Stomach (tissue), 4 donors: ENCODE measurements around the gene SYCE3.

ENCODE experiments used
- EP300 ChIP-seq: sonication (generic); formaldehyde crosslinking; IDR thresholded peaks from one replicate; pipeline ENCODE4 v1.6.1; 2017; ENCODE audit warnings: antibody characterized with exemption
- POLR2A ChIP-seq, 4 donors: fragments of 450-650 bp; IDR thresholded peaks; one replicate each; pipeline ENCODE4 v1.6.1; 2016; ENCODE audit warnings: antibody characterized with exemption in 4 of 4, control low read depth in 2 of 4, mild to moderate bottlenecking in 1 of 4, moderate library complexity in 1 of 4
- POLR2AphosphoS5 ChIP-seq, 3 donors: sonication (generic); formaldehyde crosslinking; IDR thresholded peaks; one replicate each; pipeline ENCODE4 v1.6.1; 2016; ENCODE audit warnings: antibody characterized with exemption in 3 of 3
- TF ChIP-seq, protein P1 (sequence below), 7 experiments: fragments of 450-650 bp in 4 of 7; fragments of 200-600 bp in 3 of 7; sonication (generic) in 3 of 7; IDR thresholded peaks; one replicate each; pipeline ENCODE4 v1.5.1; 2016 to 2019; ENCODE audit warnings: antibody characterized with exemption in 7 of 7, control low read depth in 2 of 7, mild to moderate bottlenecking in 1 of 7

DNA sequence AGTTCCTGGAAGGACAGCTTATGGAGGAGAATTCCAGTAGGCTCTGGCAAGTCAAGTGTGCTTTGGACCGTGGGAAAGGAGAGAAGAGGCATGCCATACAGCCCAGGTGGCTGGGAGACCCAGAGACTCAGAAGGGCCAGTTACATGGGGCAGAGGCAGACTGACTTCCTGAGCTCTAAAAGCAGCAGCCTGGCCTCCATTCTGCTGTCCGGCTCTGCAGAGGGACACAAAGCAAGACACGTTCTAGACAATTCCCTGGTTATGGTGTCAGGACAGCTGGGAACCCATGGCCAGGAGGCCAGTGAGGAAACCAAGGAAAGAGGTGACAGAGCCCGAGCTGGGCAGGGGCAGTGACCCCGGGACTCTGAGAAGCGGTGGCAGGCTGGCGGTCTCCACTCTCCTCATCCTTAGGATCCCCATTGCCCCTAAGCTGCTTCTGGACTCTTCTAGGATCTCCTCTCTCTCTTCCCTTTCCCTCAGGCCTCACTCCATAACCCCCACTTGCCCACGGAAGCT, 12.8 kb upstream of the SYCE3 start:
- TF ChIP-seq, protein P1, sequence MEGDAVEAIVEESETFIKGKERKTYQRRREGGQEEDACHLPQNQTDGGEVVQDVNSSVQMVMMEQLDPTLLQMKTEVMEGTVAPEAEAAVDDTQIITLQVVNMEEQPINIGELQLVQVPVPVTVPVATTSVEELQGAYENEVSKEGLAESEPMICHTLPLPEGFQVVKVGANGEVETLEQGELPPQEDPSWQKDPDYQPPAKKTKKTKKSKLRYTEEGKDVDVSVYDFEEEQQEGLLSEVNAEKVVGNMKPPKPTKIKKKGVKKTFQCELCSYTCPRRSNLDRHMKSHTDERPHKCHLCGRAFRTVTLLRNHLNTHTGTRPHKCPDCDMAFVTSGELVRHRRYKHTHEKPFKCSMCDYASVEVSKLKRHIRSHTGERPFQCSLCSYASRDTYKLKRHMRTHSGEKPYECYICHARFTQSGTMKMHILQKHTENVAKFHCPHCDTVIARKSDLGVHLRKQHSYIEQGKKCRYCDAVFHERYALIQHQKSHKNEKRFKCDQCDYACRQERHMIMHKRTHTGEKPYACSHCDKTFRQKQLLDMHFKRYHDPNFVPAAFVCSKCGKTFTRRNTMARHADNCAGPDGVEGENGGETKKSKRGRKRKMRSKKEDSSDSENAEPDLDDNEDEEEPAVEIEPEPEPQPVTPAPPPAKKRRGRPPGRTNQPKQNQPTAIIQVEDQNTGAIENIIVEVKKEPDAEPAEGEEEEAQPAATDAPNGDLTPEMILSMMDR (IDR thresholded peaks at IDR 0.05) = no peak
- no peak for TF ChIP-seq POLR2A (IDR thresholded peaks at IDR 0.05)
- no peak for TF ChIP-seq EP300
- TF ChIP-seq POLR2AphosphoS5 (IDR thresholded peaks at IDR 0.05) = no peak
